Effector CD8-positive, alpha-beta T cell (primary cell): ENCODE data around the gene IL1RAPL1.

Experiments used
- DNase-seq: peaks from one replicate; lab custom pipeline; 2025; lab: John Stamatoyannopoulos, UW
- total RNA-seq, 4 experiments: gene quantifications; one replicate each; lab custom pipeline; 2026; lab: John Stamatoyannopoulos, UW

Gene IL1RAPL1
- total RNA-seq: 0 reads per million in 4 experiments

DNA sequence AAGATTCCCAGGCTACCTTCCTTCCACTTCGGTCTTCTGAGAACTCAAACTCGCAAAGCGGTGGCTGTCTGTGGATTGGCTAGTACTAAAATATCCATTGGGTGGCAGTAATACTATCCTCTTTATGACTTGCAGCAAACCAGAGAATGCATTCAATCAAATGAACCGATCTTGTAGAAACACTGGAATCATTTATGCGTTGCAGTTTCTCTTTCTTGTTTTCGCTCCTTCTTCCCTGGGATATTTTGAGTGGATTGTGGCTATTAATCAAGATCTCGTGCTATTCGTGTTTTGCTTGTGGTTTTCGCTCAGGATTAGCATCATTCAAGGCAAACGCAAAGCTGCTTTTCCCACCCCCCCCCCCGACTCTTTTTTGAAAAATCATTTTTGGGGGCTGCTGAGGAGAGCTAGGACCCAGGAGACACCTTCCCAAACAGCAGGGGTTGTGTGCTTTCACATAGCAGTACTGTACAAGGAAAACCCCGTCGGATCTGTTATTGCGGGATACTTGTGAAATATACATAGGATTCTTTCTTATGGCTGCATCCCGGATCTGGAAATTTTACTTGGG lies at the start of gene IL1RAPL1:
IL1RAPL1 (plus strand) TSS at position 466 of the 571 bp plus-strand sequence.
- DNase-seq: no peak

DNA sequence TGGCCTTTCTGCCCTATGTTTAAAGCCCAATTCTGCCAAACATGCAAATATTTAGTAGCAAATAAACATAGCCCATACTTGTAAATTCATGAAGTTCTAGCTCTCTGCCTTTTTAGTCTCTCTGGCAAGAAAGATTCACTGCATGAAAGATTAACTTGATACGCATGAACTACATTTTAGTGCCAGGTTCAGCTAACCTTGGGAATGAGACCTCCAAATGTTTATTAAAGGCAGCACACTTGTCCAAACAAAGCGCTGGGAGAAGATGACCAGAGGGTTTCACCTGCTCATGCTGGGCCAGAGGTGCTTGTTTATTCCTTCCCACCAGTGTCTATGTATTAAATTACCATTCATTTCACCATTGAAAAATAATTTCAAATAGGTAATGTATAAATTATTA lies 44.5 kb upstream of the IL1RAPL1 start:
- no peak for DNase-seq

DNA sequence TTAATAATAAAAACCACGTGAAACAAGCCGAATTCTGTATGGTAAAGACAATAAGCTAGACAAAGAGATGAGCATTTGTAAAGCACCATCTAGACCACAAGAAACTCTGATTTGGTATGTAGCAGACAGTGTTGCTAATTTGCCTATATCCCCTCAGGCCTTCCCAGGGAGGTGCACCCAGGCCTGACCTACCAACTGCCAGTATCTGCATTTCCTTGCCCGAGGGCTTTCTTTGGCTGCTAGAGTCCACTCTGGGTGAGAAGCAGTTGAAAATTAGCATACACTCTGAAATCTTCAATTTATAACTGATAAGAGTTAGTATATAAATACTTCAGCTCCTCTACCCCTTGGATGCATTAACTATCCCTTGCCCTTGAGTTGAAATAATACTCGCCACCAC lies 37.4 kb upstream of the IL1RAPL1 start:
- no peak for DNase-seq

DNA sequence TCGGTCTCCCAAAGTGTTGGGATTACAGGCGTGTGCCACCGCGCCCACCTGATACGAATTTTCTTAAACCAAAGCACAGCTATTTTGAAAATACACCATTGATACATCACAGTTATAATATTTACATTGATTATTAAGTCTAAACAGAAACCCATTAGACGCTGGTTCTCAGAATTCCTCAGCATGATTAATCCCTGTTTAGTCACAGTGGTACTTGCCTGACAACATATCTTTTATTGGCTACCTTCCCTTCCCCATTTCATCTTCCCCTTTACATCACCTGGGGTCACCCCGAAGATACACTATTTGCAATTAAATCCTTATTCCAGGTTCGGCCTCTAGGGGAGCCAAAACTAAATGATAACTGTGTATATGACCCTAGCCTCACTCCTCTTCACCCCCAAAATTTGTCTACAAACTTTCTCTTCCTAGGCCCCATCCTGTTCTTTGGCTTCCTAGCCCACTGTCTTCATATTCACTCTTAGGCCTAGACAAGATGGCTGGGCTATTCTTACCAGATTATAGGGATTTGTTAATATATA lies 36.8 kb upstream of the IL1RAPL1 start:
- DNase-seq: no peak

DNA sequence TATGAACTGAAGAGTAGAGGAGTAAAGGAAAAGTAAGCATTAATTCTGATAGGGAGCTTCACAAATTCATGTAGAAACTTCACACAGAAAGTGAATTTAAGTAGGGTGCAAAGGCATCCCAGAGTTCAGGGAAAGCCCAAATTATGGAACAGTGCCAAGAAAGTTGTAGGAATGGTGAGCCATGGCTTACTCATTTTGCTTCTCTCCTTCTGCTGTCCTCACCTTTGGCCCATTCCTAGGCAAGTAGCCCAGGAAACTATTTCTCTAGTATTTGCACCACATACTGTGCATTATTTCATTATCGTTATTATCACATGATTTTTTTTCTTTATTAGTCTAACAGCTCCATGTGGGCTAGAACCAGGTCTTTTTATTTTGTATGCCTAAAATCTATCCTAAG lies 34.9 kb upstream of the IL1RAPL1 start:
- DNase-seq: no peak

DNA sequence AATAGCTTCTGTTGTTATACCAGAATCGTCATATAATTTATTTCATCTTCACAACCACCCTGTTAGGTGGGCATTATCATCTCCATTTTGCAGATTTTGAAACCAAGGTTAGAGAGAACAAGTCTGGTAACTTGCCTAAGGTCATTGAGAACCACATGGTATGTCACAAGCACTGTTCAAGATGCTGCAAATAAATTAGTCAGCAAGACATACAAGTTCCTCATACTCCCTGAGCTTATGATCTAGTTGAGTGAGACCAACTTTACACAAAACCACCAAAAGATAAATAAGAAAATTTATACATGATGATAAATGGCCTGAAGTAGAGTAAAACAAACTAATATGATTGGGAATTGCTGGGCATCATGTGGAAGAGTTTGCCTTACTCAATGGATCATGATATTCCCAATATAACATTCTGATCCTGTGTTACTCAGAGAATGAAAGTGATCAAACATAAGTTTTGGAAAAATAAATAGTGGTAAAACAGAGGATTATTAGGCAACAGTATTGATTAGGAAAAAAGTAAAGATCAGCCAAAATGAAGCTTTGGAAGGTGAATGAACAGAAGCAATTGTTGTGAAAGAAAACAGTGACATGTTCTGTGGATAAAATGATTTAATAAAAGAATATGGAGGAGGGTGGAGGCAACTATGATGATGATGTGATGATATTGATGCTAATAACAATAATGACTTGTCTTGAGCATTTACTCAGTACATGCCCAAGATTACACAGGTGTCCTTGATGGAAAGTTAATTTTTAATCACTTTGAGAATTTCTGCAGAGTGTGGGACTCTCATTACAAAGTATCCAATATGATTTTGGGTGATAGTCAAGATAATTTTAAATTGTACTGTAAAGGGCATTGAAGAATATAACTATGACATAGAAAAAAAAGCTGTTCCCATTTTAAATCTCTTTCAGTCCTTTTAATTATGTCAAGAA lies 34.1 kb upstream of the IL1RAPL1 start:
- no peak for DNase-seq

DNA sequence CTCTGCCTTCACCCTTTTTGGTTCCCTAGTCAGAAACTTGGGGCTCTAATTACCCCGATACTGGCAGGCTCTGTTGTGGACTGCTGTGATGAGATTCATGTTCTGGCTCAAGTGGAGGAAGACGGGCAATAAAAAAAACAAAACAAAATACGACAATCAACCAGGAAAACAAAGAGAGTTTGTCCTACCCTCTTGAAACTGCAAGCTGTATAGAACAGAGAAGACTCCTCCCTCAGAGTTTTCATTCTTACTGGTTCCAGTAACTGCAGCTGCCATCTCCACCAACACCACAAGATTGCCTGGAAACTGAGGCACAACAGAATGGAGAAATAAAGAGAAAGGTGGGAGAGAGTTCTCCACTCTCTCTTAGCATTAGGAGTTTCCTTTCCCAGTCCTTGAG lies 11.1 kb upstream of the IL1RAPL1 start:
- no peak for DNase-seq

DNA sequence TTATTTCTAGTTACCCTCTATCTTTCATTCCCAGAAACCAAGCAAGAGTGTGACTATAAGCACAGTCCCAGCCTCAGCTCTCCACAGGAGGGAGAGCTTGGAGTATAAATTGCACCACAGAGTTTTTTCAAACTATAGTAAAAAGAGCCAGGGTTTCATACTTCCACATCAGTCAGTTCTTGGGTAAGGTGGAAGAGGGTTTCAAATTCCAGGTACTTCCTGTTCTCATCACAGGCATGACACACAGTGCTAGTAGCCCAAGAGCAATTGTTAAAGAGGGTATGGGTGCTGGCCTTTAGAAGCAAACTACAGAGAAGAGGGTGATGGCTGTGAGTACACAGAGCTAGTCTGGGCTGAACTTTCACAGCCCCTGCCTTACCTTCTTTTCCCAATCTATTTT lies 5.7 kb upstream of the IL1RAPL1 start:
- no peak for DNase-seq

DNA sequence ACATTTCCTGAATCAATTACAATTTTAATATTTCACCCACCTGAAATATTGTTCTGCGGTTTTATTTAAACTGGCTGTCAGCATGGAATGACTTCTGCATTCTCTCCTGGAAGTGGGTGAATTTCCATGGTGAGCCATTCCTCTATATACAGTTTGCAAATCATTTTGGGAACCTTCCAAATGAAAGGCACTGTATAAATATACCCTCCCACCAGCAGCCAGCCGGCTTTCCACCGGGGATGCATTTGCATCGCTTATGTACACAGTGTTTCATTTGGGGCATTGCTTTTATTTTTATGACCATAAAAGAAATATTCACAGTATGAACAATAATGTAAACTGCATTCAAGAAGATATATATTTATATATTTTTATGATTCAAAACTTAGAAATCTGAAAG lies 4.7 kb upstream of the IL1RAPL1 start:
- no peak for DNase-seq

DNA sequence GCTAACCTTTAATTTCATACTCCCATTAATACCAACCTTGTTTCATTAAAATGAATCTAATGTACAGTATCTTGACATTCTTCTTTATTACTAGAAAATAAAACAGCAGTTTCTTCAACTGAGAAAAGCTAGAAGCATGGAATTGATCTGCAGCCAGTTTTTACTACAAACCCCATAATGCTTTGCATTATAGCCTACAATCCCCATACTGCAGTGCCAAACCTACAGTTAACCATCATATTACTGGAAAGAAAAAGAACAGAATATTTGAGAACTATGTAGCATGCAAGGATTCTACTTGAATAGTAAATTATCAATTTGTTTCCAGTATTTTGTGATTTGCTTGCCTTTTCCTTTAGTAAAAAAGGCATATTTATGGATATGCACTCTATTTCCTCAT lies 3.2 kb upstream of the IL1RAPL1 start:
- no peak for DNase-seq

DNA sequence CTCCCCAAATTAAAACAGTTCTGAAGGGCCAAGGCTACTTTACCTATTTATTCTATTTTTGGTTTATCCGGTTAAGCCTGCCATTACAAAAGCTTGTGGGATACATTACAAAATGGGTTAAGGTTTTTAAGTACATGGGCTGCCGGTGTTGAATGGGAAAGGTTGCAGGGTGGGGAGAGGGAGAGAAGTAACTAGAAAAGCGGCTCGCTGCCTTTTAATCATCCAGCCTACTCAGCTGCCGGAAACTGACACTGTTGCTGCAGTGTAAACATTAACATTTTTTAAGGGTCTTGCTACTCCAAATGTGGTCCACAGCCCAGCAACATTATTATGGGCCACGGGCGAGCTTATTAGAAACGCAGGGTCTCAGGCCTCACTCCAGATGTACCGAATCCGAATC lies 1.5 kb upstream of the IL1RAPL1 start:
- DNase-seq: no peak

DNA sequence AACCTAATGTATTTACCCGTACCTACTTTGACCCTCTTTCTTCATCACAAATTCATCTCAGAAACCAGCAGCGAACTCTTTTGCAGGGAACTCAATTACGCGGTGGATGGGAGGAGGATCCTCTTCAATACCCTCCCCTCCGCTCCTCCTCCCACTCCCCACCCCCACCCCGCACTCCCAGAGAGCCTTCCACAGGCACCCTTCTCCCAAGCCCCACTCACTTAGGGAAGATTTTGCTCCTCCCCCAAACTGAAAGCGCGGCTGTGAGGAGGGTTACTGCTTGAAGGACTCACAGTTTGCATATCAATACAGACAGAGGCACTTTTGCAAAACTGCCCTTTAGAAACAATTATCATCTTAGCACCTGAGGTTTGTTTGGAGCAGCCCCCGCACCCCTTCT lies 960 bp upstream of the IL1RAPL1 start:
- DNase-seq: no peak

DNA sequence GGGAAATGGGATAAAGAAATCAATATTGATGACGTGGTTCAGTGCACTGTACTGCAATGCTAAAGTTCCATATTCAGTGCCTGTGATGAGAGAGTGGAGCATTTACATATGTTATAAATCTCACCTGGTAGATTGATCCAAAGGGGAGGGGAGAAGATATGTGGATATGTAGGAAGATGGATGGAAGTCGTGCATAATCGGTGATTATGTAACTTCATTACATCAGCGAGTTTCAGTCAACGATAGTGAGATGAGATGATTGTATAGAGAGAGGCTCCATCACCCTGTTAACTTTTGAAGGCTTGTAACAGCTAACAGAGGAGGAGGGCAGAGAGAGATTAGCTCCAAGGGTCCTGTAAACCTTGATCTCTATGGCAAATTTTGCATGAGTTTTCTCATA lies 1.8 kb downstream of the IL1RAPL1 start:
- no peak for DNase-seq

DNA sequence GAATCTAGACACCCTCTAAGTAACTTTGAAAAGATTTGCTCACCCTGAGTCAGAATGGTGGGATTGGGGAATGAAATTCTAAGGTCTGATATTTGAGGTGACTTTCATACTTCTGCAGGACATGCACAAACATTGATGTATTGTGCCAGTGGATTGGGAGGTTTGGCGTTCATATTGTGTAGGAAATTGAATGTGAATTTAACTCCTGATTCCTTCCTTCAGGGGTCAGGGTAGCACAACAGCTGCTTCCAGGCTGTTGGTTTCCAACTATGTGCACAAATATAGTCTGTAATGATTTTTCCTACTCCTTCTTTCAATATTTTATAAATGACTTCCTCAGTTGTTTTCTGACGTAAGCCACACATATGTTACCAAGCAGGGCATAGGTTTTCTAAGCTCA lies 3.1 kb downstream of the IL1RAPL1 start:
- no peak for DNase-seq

DNA sequence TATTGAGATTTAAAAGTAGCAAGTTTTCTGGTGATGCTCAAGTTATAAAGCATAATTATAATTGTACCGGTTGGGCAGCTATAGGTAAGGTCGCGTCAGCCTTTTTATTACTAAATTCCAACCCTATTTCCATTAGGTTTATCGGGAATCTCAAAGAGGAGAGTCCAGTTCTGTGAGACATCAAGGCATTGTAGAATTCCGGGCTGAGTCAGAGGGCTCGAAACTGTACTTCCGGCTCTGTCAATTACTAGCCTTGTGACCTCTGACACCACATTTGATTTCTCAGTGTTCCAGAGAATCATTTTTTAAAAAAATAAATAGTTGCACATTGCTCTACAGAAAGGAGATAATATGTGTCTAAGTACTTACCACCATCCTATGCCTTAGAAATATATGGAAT lies 4.3 kb downstream of the IL1RAPL1 start:
- DNase-seq: no peak

DNA sequence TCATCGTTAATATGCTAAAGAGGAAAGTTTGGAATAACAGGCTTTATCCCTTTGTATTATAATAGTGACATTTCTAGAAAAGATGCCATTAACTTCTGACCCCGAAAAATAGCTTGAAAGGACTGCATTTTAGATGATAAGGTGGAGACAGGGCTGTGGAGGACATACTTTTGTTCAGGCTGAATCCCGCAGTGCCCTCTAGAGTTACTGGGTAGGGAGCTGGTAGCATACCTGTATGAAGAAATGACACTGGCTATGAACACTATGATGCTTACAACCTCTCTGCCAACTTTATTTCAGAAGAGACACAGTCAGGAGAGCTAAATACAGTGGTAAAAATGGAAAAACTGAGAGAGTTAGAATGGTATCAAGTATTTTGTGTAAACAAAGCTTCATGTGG lies 8.1 kb downstream of the IL1RAPL1 start:
- no peak for DNase-seq

DNA sequence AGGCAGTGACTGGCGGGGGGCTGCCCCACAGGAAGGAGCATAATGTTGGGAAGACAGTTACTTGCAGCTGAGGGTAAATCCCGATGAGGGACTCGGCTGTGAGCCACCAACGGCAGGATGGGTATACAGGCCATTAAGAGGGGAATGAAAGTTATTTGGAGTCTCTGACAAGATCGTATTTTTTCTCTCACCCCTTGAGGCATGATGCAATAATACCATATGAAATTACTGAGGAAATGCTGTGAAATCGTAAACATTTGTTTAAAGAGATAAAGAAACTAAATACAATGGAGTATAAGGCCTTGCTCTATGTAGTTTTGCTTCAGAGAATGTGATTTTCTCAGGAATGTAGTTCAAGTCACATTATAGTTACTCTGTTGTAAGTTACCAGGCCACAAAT lies 12.7 kb downstream of the IL1RAPL1 start:
- no peak for DNase-seq

DNA sequence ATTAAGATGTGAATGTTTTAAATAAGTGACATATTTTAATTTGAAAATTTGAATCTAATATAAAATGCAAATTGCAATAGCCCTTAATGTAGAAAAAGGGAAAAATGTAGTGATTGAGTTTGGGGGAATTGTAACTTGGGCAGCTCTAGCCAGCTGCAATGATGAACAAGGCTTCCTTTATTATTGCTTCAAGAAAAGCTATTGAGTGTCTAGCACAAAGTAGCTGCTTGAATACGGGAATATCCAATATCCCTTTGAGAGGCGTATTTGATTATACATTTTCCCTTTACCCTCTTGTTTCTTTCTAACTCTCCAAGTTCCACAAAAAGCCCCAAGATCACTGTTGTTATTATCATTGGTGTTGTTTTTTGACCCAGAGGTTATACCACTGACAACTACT lies 21.8 kb downstream of the IL1RAPL1 start:
- DNase-seq: no peak

DNA sequence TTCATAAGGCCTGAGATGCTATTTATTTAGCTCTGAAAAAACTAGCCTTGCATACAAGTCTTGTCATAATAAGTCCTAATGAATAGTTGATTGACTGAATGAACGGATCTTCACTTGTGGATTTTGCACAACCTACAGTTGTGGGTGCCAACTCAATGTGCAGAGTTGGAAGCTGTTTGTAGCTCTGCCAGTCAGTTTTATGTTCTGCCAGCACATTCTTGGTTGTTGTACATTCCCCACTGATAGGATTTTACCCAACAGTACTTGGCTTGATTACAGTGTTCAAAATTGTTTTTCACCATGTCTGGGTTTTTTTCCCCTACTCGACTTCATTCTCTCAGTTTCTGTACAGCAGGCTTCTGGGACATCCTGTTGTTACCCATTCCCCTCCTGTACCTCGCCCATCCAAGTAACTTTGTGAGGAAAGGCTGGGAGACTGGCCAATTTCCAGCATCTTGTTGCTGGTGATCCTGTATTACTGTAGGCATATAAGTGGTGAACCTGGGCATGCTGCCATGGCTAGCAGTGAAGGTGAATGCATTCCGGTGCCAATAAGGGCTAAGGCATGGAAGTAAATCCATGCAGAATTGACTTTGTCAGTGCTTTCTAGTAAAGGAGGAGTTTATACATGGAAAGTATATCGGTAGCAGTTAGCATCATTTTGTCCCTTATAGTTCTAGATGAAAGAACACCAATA lies 22.8 kb downstream of the IL1RAPL1 start:
- DNase-seq: no peak

DNA sequence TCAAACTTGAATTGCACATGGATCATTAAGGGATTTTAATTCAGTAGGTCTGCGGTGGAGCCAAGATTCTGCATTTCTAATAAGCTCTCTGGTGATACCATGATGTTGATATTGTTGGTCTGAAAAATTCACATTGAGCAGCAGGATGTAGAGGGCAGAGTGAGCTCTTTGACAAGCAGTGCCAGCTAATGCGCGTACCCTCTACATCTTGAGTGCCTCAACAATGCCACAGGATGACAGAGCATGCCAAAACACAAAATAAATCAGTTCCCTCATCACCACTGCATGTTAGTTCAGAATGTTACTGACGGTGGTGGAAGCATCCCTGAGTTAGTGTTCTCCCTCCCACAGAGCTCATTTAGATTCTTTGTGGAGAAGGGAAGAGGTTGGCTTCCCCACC lies 23.5 kb downstream of the IL1RAPL1 start:
- no peak for DNase-seq

DNA sequence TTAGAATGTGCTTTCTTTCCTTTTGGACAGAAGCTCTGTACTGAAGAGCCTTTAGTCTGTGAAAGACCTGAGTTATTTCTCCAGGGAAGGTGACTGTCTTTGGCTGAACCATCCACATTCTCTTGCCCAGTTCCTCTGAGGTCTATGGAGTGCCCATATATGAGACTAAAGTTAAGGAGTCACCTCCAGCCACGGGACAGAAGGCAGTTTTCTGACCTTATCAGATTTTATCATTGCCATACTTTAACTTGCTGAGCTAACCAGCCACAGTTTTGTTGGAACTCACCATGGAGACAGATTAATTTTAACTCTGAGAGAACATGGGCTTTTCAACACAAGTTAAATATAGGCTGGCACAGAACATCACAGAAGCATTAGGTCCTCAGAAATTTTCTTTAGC lies 26.3 kb downstream of the IL1RAPL1 start:
- DNase-seq: no peak

DNA sequence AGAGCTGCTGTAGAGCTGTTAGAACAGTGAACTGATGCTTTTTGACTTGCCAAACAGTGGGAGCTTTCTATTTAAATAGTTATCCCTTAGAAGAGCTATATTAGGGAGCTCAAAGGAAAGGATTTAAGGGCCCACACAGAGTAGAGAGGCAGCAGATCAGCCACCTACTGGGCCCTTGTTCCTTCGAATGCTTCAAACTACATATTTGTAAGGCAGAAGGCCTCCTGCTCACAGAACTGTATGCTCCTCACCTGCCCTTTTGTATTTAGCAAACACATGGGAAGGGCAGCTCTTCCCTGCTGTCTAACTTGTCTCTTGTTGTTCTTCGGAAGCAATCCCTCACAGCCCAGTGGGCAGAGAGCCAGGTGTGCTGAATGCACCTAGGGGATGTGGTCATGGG lies 38.0 kb downstream of the IL1RAPL1 start:
- DNase-seq: no peak

DNA sequence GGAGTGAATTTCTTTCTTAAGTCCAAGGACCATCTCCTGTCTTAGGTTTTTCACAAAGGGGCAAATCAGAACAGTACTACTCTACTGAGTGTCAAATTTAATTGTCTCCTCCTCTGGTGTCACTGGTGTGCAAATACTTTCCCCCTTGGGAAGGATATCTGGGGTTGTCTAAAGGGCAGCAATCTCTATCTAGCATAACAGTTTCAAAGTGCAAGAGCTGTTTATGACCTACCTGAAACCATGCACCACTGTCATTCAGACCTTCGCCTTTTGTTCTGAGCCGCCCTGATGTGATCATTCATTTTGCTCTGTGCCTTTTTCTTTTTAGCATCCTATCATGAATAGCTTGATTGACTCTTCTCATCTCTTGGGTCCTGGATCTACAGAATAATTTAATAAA lies 39.3 kb downstream of the IL1RAPL1 start:
- DNase-seq: no peak
